GM13977 (cell line): Measurements from ENCODE around the gene NTSR1.

ENCODE experiments used
- DNase-seq: peaks from one replicate; pipeline ENCODE4 v3.0.0; 2012; ENCODE audit warnings: low spot score
- CTCF ChIP-seq: IDR thresholded peaks from 2 replicates; pipeline ENCODE4 v1.5.1; 2012; ENCODE audit warnings: mild to moderate bottlenecking, control low read depth; ENCODE audit not compliant: insufficient read depth; ENCODE audit errors: extremely low read depth, missing control alignments
- in situ Hi-C: fragments of 300-500 bp; cut with MboI; formaldehyde crosslinking; loops from one replicate; pipeline ENCODE4 v1.12.0; 2022; ENCODE audit warnings: low sequenced_read_pairs, low pct_unique_long_range_greater_than_20kb, mixed read lengths, inconsistent platforms; ENCODE audit not compliant: unreplicated experiment

Gene NTSR1

GRCh38 chr20:62786157-62786556, 77.5 kb downstream of the NTSR1 start:
- DNase-seq, result no peak
- no peak for TF ChIP-seq CTCF
- in situ Hi-C loops, result no loop called here

- no peak for DNase-seq
- no peak for TF ChIP-seq CTCF
- in situ Hi-C loops, result no loop called here
These were observed 78.7 kb downstream of the NTSR1 start for GRCh38 chr20:62787321-62787720.

GRCh38 chr20:62787866-62788265, 79.2 kb downstream of the NTSR1 start:
- DNase-seq, result no peak
- TF ChIP-seq CTCF, result no peak
- in situ Hi-C loops, result no loop called here

- in situ Hi-C loops, result no loop called here
- no peak for TF ChIP-seq CTCF
- DNase-seq, result no peak
These were observed 80.0 kb downstream of the NTSR1 start for GRCh38 chr20:62788607-62789006.

- DNase-seq, result no peak
- TF ChIP-seq CTCF, result no peak
- in situ Hi-C loops, result no loop called here
These were observed 81.4 kb downstream of the NTSR1 start for GRCh38 chr20:62790075-62790474.

GRCh38 chr20:62791301-62792181, 82.9 kb downstream of the NTSR1 start:
- in situ Hi-C loops, result no loop called here
- TF ChIP-seq CTCF, result peak; percentile 90

More at GRCh38 chr20:62791301-62792181, 82.9 kb downstream of the NTSR1 start:
- DNase-seq, result peak; percentile 87
